ENCODE data around the gene UBE2F.

- TF ChIP-seq POLR2AphosphoS5 (IDR thresholded peaks at IDR 0.05; ENCODE audit: low read depth, low read length) = no peak
- no peak for TF ChIP-seq CTCF (IDR thresholded peaks at IDR 0.05)
- TF ChIP-seq TCF7L2 (IDR thresholded peaks at IDR 0.05; ENCODE audit: low read depth, low read length) = no peak
Observed at GRCh38 chr2:237927986-237928385, 38.8 kb upstream of the UBE2F start.
